Activated CD8-positive, alpha-beta T cell treated with anti-CD3 and anti-CD28 coated beads for 36 hours (primary cell): ENCODE results near the gene EID3. TPM values are rescaled to one million over a fixed set of nuclear protein-coding genes. Genes with fewer than 3 reads are reported as not detected.
"Not testable (repeated sequence)": the region's sequence is repeated elsewhere in the genome, so short reads cannot be mapped to it uniquely, and the experiment has no call there.

Source experiments
- ATAC-seq: fragments of 200-7000 bp; cut with Tn5 transposase; one replicate; pipeline ENCODE4 v1.10.0; 2021; ENCODE audit warnings: mild to moderate bottlenecking, moderate library complexity
- CTCF ChIA-PET: fragments of 350-600 bp; sonication (Branson Sonifier 250); formaldehyde crosslinking; loops from one replicate; lab custom pipeline; 2021; ENCODE audit warnings: antibody characterized with exemption; lab: Charles Lee
- POLR2A ChIA-PET: fragments of 350-600 bp; sonication (Branson Sonifier 250); formaldehyde crosslinking; loops from one replicate; lab custom pipeline; 2021; ENCODE audit warnings: antibody characterized with exemption; lab: Charles Lee
- DNase-seq: peaks from one replicate; pipeline ENCODE4 v3.0.0-alpha.2; 2020
- H3K27ac Mint-ChIP-seq: one replicate; pipeline ENCODE4 v1.8.0; 2021; ENCODE audit warnings: mild to moderate bottlenecking, mixed read lengths
- H3K27me3 Mint-ChIP-seq: one replicate; pipeline ENCODE4 v1.8.0; 2021; ENCODE audit warnings: mixed read lengths
- H3K36me3 Mint-ChIP-seq: one replicate; pipeline ENCODE4 v1.8.0; 2021; ENCODE audit warnings: low read depth, mixed read lengths
- H3K4me1 Mint-ChIP-seq: one replicate; pipeline ENCODE4 v1.8.0; 2021; ENCODE audit warnings: low read depth, mixed read lengths
- H3K4me3 Mint-ChIP-seq: one replicate; pipeline ENCODE4 v1.8.0; 2021; ENCODE audit warnings: mild to moderate bottlenecking, moderate library complexity, mixed read lengths
- H3K9me3 Mint-ChIP-seq: one replicate; pipeline ENCODE4 v1.8.0; 2021; ENCODE audit warnings: mixed read lengths
- intact Hi-C: fragments of 100-400 bp; cut with micrococcal nuclease; formaldehyde crosslinking; loops from one replicate; pipeline ENCODE4 v1.10.0; 2022
- total RNA-seq, 2 experiments: library from RNA; stranded (reverse); gene quantifications; one replicate each; pipeline ENCODE4 v1.2.3, GENCODE V29; 2021
- TF ChIP-seq, protein P1 (sequence below): fragments of 200-600 bp; IDR thresholded peaks from one replicate; pipeline ENCODE4 v1.8.0; 2022; ENCODE audit warnings: antibody characterized with exemption, mild to moderate bottlenecking

The EID3 gene
- total RNA-seq, 2 experiments from 2014 or later = 3.7 to 4.8 TPM

- intact Hi-C loops = no loop called here
- Mint-ChIP-seq H3K36me3 (peaks cover 50% of the 10 kb centered on the region), H3K4me3 (no peak overlapping the region), H3K9me3 (no peaks in the 10 kb centered on the region), H3K27ac (no peak overlapping the region), H3K4me1 (no peaks in the 10 kb centered on the region), H3K27me3 (no peaks in the 10 kb centered on the region)
- CTCF ChIA-PET = no interaction called here
- POLR2A ChIA-PET = no interaction called here
- TF ChIP-seq, protein P1, sequence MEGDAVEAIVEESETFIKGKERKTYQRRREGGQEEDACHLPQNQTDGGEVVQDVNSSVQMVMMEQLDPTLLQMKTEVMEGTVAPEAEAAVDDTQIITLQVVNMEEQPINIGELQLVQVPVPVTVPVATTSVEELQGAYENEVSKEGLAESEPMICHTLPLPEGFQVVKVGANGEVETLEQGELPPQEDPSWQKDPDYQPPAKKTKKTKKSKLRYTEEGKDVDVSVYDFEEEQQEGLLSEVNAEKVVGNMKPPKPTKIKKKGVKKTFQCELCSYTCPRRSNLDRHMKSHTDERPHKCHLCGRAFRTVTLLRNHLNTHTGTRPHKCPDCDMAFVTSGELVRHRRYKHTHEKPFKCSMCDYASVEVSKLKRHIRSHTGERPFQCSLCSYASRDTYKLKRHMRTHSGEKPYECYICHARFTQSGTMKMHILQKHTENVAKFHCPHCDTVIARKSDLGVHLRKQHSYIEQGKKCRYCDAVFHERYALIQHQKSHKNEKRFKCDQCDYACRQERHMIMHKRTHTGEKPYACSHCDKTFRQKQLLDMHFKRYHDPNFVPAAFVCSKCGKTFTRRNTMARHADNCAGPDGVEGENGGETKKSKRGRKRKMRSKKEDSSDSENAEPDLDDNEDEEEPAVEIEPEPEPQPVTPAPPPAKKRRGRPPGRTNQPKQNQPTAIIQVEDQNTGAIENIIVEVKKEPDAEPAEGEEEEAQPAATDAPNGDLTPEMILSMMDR = no peak
- DNase-seq (no peak), ATAC-seq (no peak)
Measured at GRCh38 chr12:104323899-104324298, 20.4 kb downstream of the EID3 start.

- H3K36me3 Mint-ChIP-seq = peaks cover 40% of the 10 kb centered on the region
- H3K4me1 Mint-ChIP-seq, H3K27ac Mint-ChIP-seq, H3K27me3 Mint-ChIP-seq, H3K9me3 Mint-ChIP-seq, intact Hi-C loops, ATAC-seq, DNase-seq, H3K4me3 Mint-ChIP-seq: not testable (repeated sequence)
- CTCF ChIA-PET = interaction anchor here (1.5 kb wide), 1 partner anchor 12 kb away, joined by 5 read pairs; no protein-coding TSS in a partner anchor
- POLR2A ChIA-PET = interaction anchor here (0.6 to 2.1 kb wide), 2 partner anchors 9 to 24 kb away, joined by 3 to 5 read pairs; partner anchors contain the start of gene EID3
Measured at GRCh38 chr12:104328278-104328677, 24.7 kb downstream of the EID3 start.

- Mint-ChIP-seq H3K27me3 (no peaks in the 10 kb centered on the region), H3K27ac (no peak overlapping the region), H3K4me3 (no peak overlapping the region), H3K4me1 (no peaks in the 10 kb centered on the region), H3K36me3 (peaks cover 43% of the 10 kb centered on the region), H3K9me3 (no peaks in the 10 kb centered on the region)
- POLR2A ChIA-PET = interaction anchor here (0.6 kb wide), 1 partner anchor 10 kb away, joined by 3 read pairs; no protein-coding TSS in a partner anchor
- DNase-seq (no peak), ATAC-seq (no peak)
- TF ChIP-seq, protein P1 = no peak
- CTCF ChIA-PET = no interaction called here
- intact Hi-C loops = no loop called here
Measured at GRCh38 chr12:104328790-104329189, 25.3 kb downstream of the EID3 start.

GRCh38 chr12:104329707-104330532 lies 26.4 kb downstream of the EID3 start:
- no peak overlapping the region for H3K27ac Mint-ChIP-seq
- DNase-seq (no peak), ATAC-seq (no peak)
- ChIA-PET CTCF (interaction anchor here (0.6 kb wide), 1 partner anchor 50 kb away, joined by 3 read pairs; no protein-coding TSS in a partner anchor), POLR2A (no interaction called here)
- intact Hi-C loops = no loop called here
- TF ChIP-seq, protein P1 = no peak
- no peaks in the 10 kb centered on the region for H3K9me3 Mint-ChIP-seq
- H3K36me3 Mint-ChIP-seq = peaks cover 42% of the 10 kb centered on the region
- H3K4me3 Mint-ChIP-seq = no peak overlapping the region
- no peaks in the 10 kb centered on the region for H3K4me1 Mint-ChIP-seq
- H3K27me3 Mint-ChIP-seq = no peaks in the 10 kb centered on the region

DNA sequence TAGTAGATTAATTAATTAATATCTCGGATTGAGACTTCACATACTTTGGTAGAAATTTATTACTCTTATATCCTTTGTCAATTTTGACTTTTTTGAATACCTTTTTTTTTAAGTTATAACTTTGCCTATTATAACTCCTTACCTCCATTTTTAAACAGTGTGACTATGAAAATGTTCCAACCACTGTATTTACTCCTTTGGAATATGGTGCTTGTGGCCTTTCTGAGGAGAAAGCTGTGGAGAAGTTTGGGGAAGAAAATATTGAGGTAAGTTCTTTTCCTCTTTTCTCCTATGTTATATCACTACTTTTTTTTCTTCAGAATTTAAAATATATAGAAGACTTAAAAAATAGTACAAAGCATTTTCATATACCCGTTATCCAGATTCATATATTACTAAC lies 27.8 kb downstream of the EID3 start:
- intact Hi-C loops = no loop called here
- ChIA-PET CTCF (no interaction called here), POLR2A (no interaction called here)
- ATAC-seq (no peak), DNase-seq (no peak)
- TF ChIP-seq, protein P1 = no peak
- Mint-ChIP-seq H3K9me3 (no peaks in the 10 kb centered on the region), H3K4me3 (no peak overlapping the region), H3K27me3 (no peaks in the 10 kb centered on the region), H3K4me1 (no peaks in the 10 kb centered on the region), H3K36me3 (peaks cover 38% of the 10 kb centered on the region), H3K27ac (no peak overlapping the region)

- intact Hi-C loops, H3K4me3 Mint-ChIP-seq, POLR2A ChIA-PET, H3K27me3 Mint-ChIP-seq, CTCF ChIA-PET, H3K9me3 Mint-ChIP-seq, DNase-seq, H3K27ac Mint-ChIP-seq, H3K4me1 Mint-ChIP-seq, ATAC-seq: not testable (repeated sequence)
- peaks cover 39% of the 10 kb centered on the region for H3K36me3 Mint-ChIP-seq
Measured at GRCh38 chr12:104332273-104332672, 28.7 kb downstream of the EID3 start.
